Fibroblast of villous mesenchyme (primary cell): ENCODE data around the gene FAM81B. TPM values are rescaled to one million over a fixed set of nuclear protein-coding genes. Genes with fewer than 3 reads are reported as not detected.

Source experiments
- DNase-seq: peaks from one replicate; pipeline ENCODE4 v3.0.0-alpha.2; 2010; ENCODE audit warnings: low read depth
- H3K4me3 ChIP-seq: 2 replicates; pipeline ENCODE4 v1.5.1; 2011; ENCODE audit warnings: low read depth, mild to moderate bottlenecking, low read length
- CTCF ChIP-seq: IDR thresholded peaks from 2 replicates; pipeline ENCODE4 v1.5.1; 2012; ENCODE audit warnings: low read depth, mild to moderate bottlenecking, low read length; ENCODE audit not compliant: insufficient read depth
- total RNA-seq: library from RNA; depleted of rRNA; stranded (reverse); fragments of >200 nt; gene quantifications from 2 replicates; pipeline ENCODE4 v1.2.3, GENCODE V29; 2012

The FAM81B gene
- total RNA-seq, 1 donor: not detected

GRCh38 chr5:95422838-95423237, 31.7 kb downstream of the FAM81B start:
- TF ChIP-seq CTCF: no peak
- DNase-seq: peak; percentile 8
- H3K4me3 ChIP-seq: no peak overlapping the region

GRCh38 chr5:95424016-95424415, 32.9 kb downstream of the FAM81B start:
- H3K4me3 ChIP-seq: no peak overlapping the region
- DNase-seq: no peak
- no peak for TF ChIP-seq CTCF

- no peak overlapping the region for H3K4me3 ChIP-seq
- TF ChIP-seq CTCF: no peak
- no peak for DNase-seq
Measured at GRCh38 chr5:95424526-95424925, 33.4 kb downstream of the FAM81B start.

GRCh38 chr5:95426227-95426626, 35.1 kb downstream of the FAM81B start:
- no peak overlapping the region for H3K4me3 ChIP-seq
- no peak for TF ChIP-seq CTCF
- DNase-seq: no peak

- H3K4me3 ChIP-seq: no peak overlapping the region
- DNase-seq: no peak
- no peak for TF ChIP-seq CTCF
Measured at GRCh38 chr5:95432779-95433178, 41.6 kb downstream of the FAM81B start.

GRCh38 chr5:95439801-95440493, 48.8 kb downstream of the FAM81B start:
- no peak for DNase-seq
- TF ChIP-seq CTCF: no peak
- H3K4me3 ChIP-seq: no peak overlapping the region

- no peak overlapping the region for H3K4me3 ChIP-seq
- TF ChIP-seq CTCF: no peak
- DNase-seq: no peak
Measured at GRCh38 chr5:95440825-95441224, 49.7 kb downstream of the FAM81B start.
